HG02571 (cell line): ENCODE data around the gene PLOD3.
"Not testable (repeated sequence)": the region's sequence is repeated elsewhere in the genome, so short reads cannot be mapped to it uniquely, and the experiment has no call there.

Experiments
- ATAC-seq: cut with Tn5 transposase; IDR thresholded peaks from one replicate; pipeline ENCODE4 v1.9.1; 2021; ENCODE audit warnings: mild to moderate bottlenecking, moderate library complexity; ENCODE audit not compliant: unreplicated experiment

Gene PLOD3

GRCh38 chr7:101217388-101218235, at the start of gene PLOD3, which contains the start of gene ZNHIT1:
Gene PLOD3, minus strand, starts transcription at chr7:101217581. Its CDS starts 307 bp downstream, at chr7:101217274.
Gene ZNHIT1, plus strand, starts transcription at chr7:101218165. Its CDS starts 31 bp downstream, at chr7:101218196.
- ATAC-seq: peak; percentile 65

GRCh38 chr7:101265622-101266516, 48.5 kb upstream of the PLOD3 start:
- no peak for ATAC-seq

GRCh38 chr7:101264102-101264706, 46.8 kb upstream of the PLOD3 start:
- ATAC-seq: not testable (repeated sequence)

GRCh38 chr7:101258243-101258731, 40.9 kb upstream of the PLOD3 start:
- no peak for ATAC-seq

GRCh38 chr7:101255796-101256195, 38.4 kb upstream of the PLOD3 start:
- ATAC-seq: no peak

- not testable (repeated sequence) for ATAC-seq
Measured at GRCh38 chr7:101253199-101253598, 35.8 kb upstream of the PLOD3 start.

- ATAC-seq: peak; percentile 96
Measured at GRCh38 chr7:101251871-101252659, 34.7 kb upstream of the PLOD3 start.

- ATAC-seq: no peak
Measured at GRCh38 chr7:101250324-101250723, 32.9 kb upstream of the PLOD3 start.

GRCh38 chr7:101248276-101248675, 30.9 kb upstream of the PLOD3 start:
- no peak for ATAC-seq

GRCh38 chr7:101245147-101245668, 27.8 kb upstream of the PLOD3 start:
- no peak for ATAC-seq

GRCh38 chr7:101244375-101245146, 27.2 kb upstream of the PLOD3 start, which contains the start of gene FIS1:
Gene FIS1, minus strand, starts transcription at chr7:101245081. Its CDS starts 77 bp downstream, at chr7:101245004.
- ATAC-seq: peak; percentile 91

GRCh38 chr7:101243646-101244374, 26.4 kb upstream of the PLOD3 start:
- ATAC-seq: no peak

- no peak for ATAC-seq
Measured at GRCh38 chr7:101241443-101242349, 24.3 kb upstream of the PLOD3 start.

- no peak for ATAC-seq
Measured at GRCh38 chr7:101241015-101241363, 23.6 kb upstream of the PLOD3 start.

- no peak for ATAC-seq
Measured at GRCh38 chr7:101240226-101241014, 23.0 kb upstream of the PLOD3 start.

GRCh38 chr7:101239951-101240220, 22.5 kb upstream of the PLOD3 start:
- no peak for ATAC-seq
